HepG2 (cell line): ENCODE data around the gene C3orf22. TPM values are rescaled to one million over a fixed set of nuclear protein-coding genes. Genes with fewer than 3 reads are reported as not detected.

Experiments used
- ATAC-seq: fragments of 200-7000 bp; cut with Tn5 transposase; 3 replicates; pipeline ENCODE4 v1.9.1; 2020; ENCODE audit warnings: mild to moderate bottlenecking, moderate library complexity
- BruUV-seq: library from RNA; stranded (reverse); fragments of 400-500 nt; replicated peaks from 2 replicates; lab custom pipeline; 2021; lab: Mats Ljungman, UMichigan
- CTCF ChIA-PET: fragments of 300-600 bp; formaldehyde crosslinking; extraction: SDS; loops from one replicate; lab custom pipeline; 2021; ENCODE audit warnings: low total read pairs, inconsistent platforms, low intra/inter-chr PET ratio; lab: Yijun Ruan, JAX
- POLR2A ChIA-PET: fragments of 350-600 bp; sonication (Branson Sonifier 250); formaldehyde crosslinking; loops from one replicate; lab custom pipeline; 2020; ENCODE audit warnings: antibody characterized with exemption, inconsistent platforms; lab: Yijun Ruan, JAX
- DNase-seq: peaks from one replicate; pipeline ENCODE4 v3.0.0-alpha.2; 2015; ENCODE audit warnings: low spot score
- FAIRE-seq: peaks from 3 replicates; lab custom pipeline; 2011; peaks lifted over from hg19 to GRCh38; lab: Jason Lieb, UNC
- H2AFZ ChIP-seq: one replicate; pipeline ENCODE4 v1.6.1; 2011; ENCODE audit warnings: low read length, inconsistent platforms
- H3K27ac ChIP-seq: fragments of 300-600 bp; 3 replicates; pipeline ENCODE4 v1.8.0; 2011; ENCODE audit warnings: mixed run types, mild to moderate bottlenecking, mixed read lengths, low read length, inconsistent platforms; ENCODE audit not compliant: insufficient read depth; ENCODE audit errors: extremely low read length
- H3K27me3 ChIP-seq, 2 experiments: fragments of 200-600 bp in 1 of 2; 2 replicates in 1 of 2; 3 replicates in 1 of 2; pipeline versions ENCODE4 v1.6.0 to v1.8.0; 2011; ENCODE audit warnings: low read length in 2 of 2, mild to moderate bottlenecking in 2 of 2, moderate library complexity in 2 of 2, inconsistent platforms in 1 of 2; ENCODE audit not compliant: insufficient read depth in 2 of 2, control insufficient read depth in 1 of 2
- H3K36me3 ChIP-seq, 2 experiments: fragments of 200-600 bp in 1 of 2; replicated peaks in 1 of 2; 2 replicates in 1 of 2; 3 replicates in 1 of 2; pipeline versions ENCODE4 v1.5.1 to v1.8.0; 2011; ENCODE audit warnings: low read length in 2 of 2, inconsistent platforms in 1 of 2; ENCODE audit not compliant: insufficient read depth in 2 of 2, control insufficient read depth in 1 of 2
- H3K4me1 ChIP-seq: 2 replicates; pipeline ENCODE4 v1.5.1; 2012; ENCODE audit warnings: low read length, inconsistent platforms; ENCODE audit not compliant: insufficient read depth
- H3K4me2 ChIP-seq: 2 replicates; pipeline ENCODE4 v1.6.0; 2011; ENCODE audit warnings: low read depth, low read length, inconsistent platforms
- H3K4me3 ChIP-seq, 3 experiments: fragments of 200-600 bp in 1 of 3; sonication (generic), shearing (Covaris generic) in 1 of 3; replicated peaks in 1 of 3; 2 replicates each; pipeline ENCODE4 v1.5.1; 2011 to 2016; ENCODE audit warnings: low read length in 3 of 3, inconsistent platforms in 2 of 3, low read depth in 2 of 3, mild to moderate bottlenecking in 2 of 3, control low read depth in 1 of 3, mixed read lengths in 1 of 3; ENCODE audit not compliant: insufficient read depth in 1 of 3
- H3K79me2 ChIP-seq: one replicate; pipeline ENCODE4 v1.6.1; 2011; ENCODE audit warnings: low read length, inconsistent platforms; ENCODE audit not compliant: insufficient read depth
- H3K9ac ChIP-seq: 2 replicates; pipeline ENCODE4 v1.6.0; 2011; ENCODE audit warnings: mild to moderate bottlenecking, low read depth, low read length, inconsistent platforms; ENCODE audit not compliant: insufficient read depth
- H3K9me3 ChIP-seq: 2 replicates; pipeline ENCODE4 v1.5.1; 2012; ENCODE audit warnings: mild to moderate bottlenecking, low read length
- H4K20me1 ChIP-seq: 2 replicates; pipeline ENCODE4 v1.6.0; 2011; ENCODE audit warnings: inconsistent platforms, mild to moderate bottlenecking, low read length, moderate library complexity; ENCODE audit not compliant: insufficient read depth
- AGO2 ChIP-seq: fragments of 200-400 bp; formaldehyde crosslinking; optimal IDR thresholded peaks from 2 replicates; pipeline ENCODE3; 2017; ENCODE audit warnings: mild to moderate bottlenecking, low read depth, low read length, moderate library complexity
- AKAP8 ChIP-seq: sonication (generic); formaldehyde crosslinking; IDR thresholded peaks from 2 replicates; pipeline ENCODE4 v1.5.1; 2020; ENCODE audit warnings: mild to moderate bottlenecking, missing genetic modification reagents
- RAD21 ChIP-seq: fragments of 450-650 bp; formaldehyde crosslinking; IDR thresholded peaks from 2 replicates; pipeline ENCODE4 v1.5.0; 2020; ENCODE audit warnings: mild to moderate bottlenecking
- RXRB ChIP-seq: IDR thresholded peaks from 2 replicates; pipeline ENCODE4 v1.6.1; 2016; ENCODE audit warnings: borderline replicate concordance, missing genetic modification reagents, missing compliant biosample characterization
- STAG1 ChIP-seq: sonication (generic); formaldehyde crosslinking; IDR thresholded peaks from 2 replicates; pipeline ENCODE4 v1.4.0; 2020; ENCODE audit warnings: missing genetic modification reagents
- SYNCRIP ChIP-seq: fragments of 200-400 bp; formaldehyde crosslinking; IDR thresholded peaks from 2 replicates; pipeline ENCODE4 v1.6.1; 2018; ENCODE audit warnings: mild to moderate bottlenecking, low read depth, low read length; ENCODE audit not compliant: insufficient read depth
- TAF15 ChIP-seq: fragments of 200-400 bp; formaldehyde crosslinking; IDR thresholded peaks from one replicate; pipeline ENCODE4 v1.6.1; 2018; ENCODE audit warnings: mild to moderate bottlenecking, low read depth, low read length; ENCODE audit not compliant: poor library complexity, severe bottlenecking
- ZMYM4 ChIP-seq: sonication (generic); formaldehyde crosslinking; IDR thresholded peaks from 2 replicates; pipeline ENCODE4 v1.8.1; 2023; ENCODE audit warnings: mild to moderate bottlenecking, missing genetic modification reagents
- WGBS: methylation state at CpG from one replicate; pipeline ENCODE4 v1.1.6; 2017; ENCODE audit warnings: low lambda C conversion rate; 5-methylcytosine and 5-hydroxymethylcytosine counted together
- in situ Hi-C: cut with HindIII; loops from 2 replicates; pipeline ENCODE4 v1.10.0; 2017; ENCODE audit warnings: low pct_unique_long_range_greater_than_20kb; ENCODE audit not compliant: extremely low pct_ligation_motif_present
- intact Hi-C: fragments of 100-400 bp; cut with micrococcal nuclease; formaldehyde crosslinking; loops from one replicate; pipeline ENCODE4 v1.10.0; 2022; ENCODE audit not compliant: unreplicated experiment
- polyA plus RNA-seq, 8 experiments: library from polyadenylated mRNA; depleted of rRNA in 3 of 8; stranded (reverse) in 7 of 8; unstranded in 1 of 8; fragments of >200 nt; fragmentation: Illumina TruSeq in 4 of 8; extraction: Trizol in 4 of 8; gene quantifications; 2 replicates each; pipeline versions ENCODE4 v1.2.1 to v1.2.3, GENCODE V29; 2011 to 2016; ENCODE audit warnings: low read depth in 4 of 8, missing spikeins in 1 of 8, mixed read lengths in 1 of 8; ENCODE audit not compliant: insufficient read depth in 1 of 8
- total RNA-seq, 5 experiments: library from RNA; depleted of rRNA; stranded (reverse); fragments of >200 nt; fragmentation: Illumina TruSeq; extraction: Trizol; gene quantifications; 2 replicates each; pipeline ENCODE4 v1.2.3, GENCODE V29; 2016; ENCODE audit warnings: low read depth in 1 of 5
- TF ChIP-seq, protein P1 (sequence below): sonication (generic); formaldehyde crosslinking; IDR thresholded peaks from 2 replicates; pipeline ENCODE4 v1.5.0; 2020; ENCODE audit warnings: mild to moderate bottlenecking, missing genetic modification reagents, moderate library complexity
- TF ChIP-seq, protein P2 (sequence below): fragments of 450-650 bp; IDR thresholded peaks from 2 replicates; pipeline ENCODE4 v1.6.1; 2017; ENCODE audit warnings: mild to moderate bottlenecking

C3orf22 gene
- total and polyA plus RNA-seq, 2 of the 13 experiments (the other 11 are each of a cell fraction or from before 2014, with no cell fraction given), result not detected

DNA sequence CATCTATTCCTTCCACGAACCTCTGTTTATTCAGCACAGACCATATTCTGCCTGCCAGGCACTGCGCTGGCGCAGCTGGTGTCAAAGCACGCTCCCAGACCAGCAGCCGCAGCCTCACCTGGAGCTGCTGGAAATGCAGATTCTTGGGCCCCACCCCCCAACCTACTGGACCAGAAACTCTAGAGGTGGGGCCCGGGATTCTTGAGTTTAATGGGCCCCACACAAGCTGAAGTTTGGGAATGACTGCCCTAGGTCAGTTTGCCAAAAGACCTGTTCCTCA is 27.7 kb downstream of the C3orf22 start:
- POLR2A ChIA-PET, result interaction anchor here (4.7 kb wide), 1 partner anchor 13 kb away, joined by 53 read pairs; the partner anchor contains the start of gene UROC1
- peaks cover 6% of the 10 kb centered on the region for H3K79me2 ChIP-seq
- in situ Hi-C loops, result no loop called here
- no peak overlapping the region for H3K4me3 ChIP-seq
- no peak overlapping the region for H3K4me2 ChIP-seq
- intact Hi-C loops, result no loop called here
- CTCF ChIA-PET, result no interaction called here
- DNase-seq (no peak), FAIRE-seq (no peak), ATAC-seq (no peak)
- TF ChIP-seq AGO2 (peak; percentile 4), RAD21 (CRISPR knock-in tag) (no peak)
- no peak overlapping the region for H3K27ac ChIP-seq
- no peaks in the 10 kb centered on the region for H3K27me3 ChIP-seq
- no peak overlapping the region for H3K9ac ChIP-seq
- peaks cover 52% of the 10 kb centered on the region for H3K4me1 ChIP-seq
- H3K36me3 ChIP-seq, result peaks cover 0 to 1% of the 10 kb centered on the region in 2 experiments; a peak in 3 of 5 replicates
- WGBS, result 100% methylated on average over 1 of the region's 6 CpGs
- no TSS peak for BruUV-seq
- no peaks in the 10 kb centered on the region; the same call in 1 of the 2 replicates for H4K20me1 ChIP-seq
- no peaks in the 10 kb centered on the region for H3K9me3 ChIP-seq
- H2AFZ ChIP-seq, result no peak overlapping the region

DNA sequence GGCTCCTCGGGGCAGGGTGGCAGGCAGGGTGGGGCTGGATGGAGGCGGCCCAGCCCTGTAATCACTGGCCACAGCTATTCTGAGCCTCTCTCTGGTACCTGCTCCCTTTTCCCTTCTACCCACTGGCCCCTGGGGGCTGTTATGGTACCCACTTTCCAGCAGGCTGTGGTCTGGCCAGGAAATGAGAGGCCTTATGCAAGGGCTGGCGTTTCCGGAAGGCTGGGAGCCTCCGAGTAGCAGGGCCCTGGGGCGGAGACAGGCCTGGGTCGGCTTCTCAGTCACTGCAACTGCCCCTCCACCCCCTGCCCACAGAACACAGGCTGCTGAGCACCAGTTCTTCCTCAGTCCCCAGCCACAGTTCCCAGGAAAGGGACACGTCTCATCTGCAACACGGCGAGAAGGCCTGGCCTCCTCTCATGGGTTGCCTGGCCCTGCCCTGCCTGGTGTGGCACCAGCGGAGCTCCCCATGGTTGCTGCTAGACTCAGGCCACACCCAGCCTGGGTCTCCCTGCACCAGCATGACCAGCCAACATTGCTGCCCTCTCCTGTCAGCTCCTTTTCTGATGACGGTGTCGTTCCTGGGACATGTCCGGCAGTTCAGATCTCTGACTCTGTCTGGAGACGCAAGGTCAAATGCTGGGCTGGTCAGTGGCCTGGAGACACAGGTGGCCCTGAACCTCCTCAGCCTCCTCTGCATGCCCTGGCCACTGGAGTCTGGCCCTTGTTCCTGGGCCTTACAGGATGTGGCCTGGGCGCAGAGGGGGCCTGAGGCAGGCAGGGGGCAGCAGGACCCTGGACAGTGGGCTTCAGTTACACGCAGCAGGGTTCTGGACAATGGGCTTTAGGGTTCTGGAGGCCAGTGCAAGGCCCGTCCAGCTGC is 28.3 kb downstream of the C3orf22 start:
- intact Hi-C loops, result no loop called here
- Histone ChIP-seq H3K36me3 (peaks cover 0 to 1% of the 10 kb centered on the region in 2 experiments; a peak in 3 of 5 replicates), H3K27ac (peak overlapping the region; percentile 88), H3K27me3 (no peaks in the 10 kb centered on the region), H4K20me1 (no peaks in the 10 kb centered on the region; the same call in 1 of the 2 replicates), H3K9me3 (no peaks in the 10 kb centered on the region), H3K4me1 (peaks cover 58% of the 10 kb centered on the region), H3K79me2 (peaks cover 12% of the 10 kb centered on the region), H3K4me2 (no peak overlapping the region), H3K9ac (no peak overlapping the region), H3K4me3 (no peak overlapping the region), H2AFZ (no peak overlapping the region)
- POLR2A ChIA-PET, result interaction anchor here (4.7 kb wide), 1 partner anchor 12 kb away, joined by 53 read pairs; the partner anchor contains the start of gene UROC1
- no peak for DNase-seq
- CTCF ChIA-PET, result no interaction called here
- no peak for FAIRE-seq
- ATAC-seq, result no peak
- in situ Hi-C loops, result no loop called here
- BruUV-seq, result no TSS peak
- 83% methylated on average over 7 of the region's 18 CpGs for WGBS
- no peak for TF ChIP-seq TAF15
- TF ChIP-seq, protein P1, sequence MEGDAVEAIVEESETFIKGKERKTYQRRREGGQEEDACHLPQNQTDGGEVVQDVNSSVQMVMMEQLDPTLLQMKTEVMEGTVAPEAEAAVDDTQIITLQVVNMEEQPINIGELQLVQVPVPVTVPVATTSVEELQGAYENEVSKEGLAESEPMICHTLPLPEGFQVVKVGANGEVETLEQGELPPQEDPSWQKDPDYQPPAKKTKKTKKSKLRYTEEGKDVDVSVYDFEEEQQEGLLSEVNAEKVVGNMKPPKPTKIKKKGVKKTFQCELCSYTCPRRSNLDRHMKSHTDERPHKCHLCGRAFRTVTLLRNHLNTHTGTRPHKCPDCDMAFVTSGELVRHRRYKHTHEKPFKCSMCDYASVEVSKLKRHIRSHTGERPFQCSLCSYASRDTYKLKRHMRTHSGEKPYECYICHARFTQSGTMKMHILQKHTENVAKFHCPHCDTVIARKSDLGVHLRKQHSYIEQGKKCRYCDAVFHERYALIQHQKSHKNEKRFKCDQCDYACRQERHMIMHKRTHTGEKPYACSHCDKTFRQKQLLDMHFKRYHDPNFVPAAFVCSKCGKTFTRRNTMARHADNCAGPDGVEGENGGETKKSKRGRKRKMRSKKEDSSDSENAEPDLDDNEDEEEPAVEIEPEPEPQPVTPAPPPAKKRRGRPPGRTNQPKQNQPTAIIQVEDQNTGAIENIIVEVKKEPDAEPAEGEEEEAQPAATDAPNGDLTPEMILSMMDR (CRISPR knock-in tag), result peak; percentile 41
- peak; percentile 34; the same call in 1 of the 2 replicates for TF ChIP-seq AKAP8 (CRISPR knock-in tag)
- no peak for TF ChIP-seq SYNCRIP
- TF ChIP-seq STAG1 (CRISPR knock-in tag), result 0 out of 2 replicates have a peak, but pooled peaks have one; percentile 5
- no peak for TF ChIP-seq RXRB (CRISPR knock-in tag)
- TF ChIP-seq, protein P2, sequence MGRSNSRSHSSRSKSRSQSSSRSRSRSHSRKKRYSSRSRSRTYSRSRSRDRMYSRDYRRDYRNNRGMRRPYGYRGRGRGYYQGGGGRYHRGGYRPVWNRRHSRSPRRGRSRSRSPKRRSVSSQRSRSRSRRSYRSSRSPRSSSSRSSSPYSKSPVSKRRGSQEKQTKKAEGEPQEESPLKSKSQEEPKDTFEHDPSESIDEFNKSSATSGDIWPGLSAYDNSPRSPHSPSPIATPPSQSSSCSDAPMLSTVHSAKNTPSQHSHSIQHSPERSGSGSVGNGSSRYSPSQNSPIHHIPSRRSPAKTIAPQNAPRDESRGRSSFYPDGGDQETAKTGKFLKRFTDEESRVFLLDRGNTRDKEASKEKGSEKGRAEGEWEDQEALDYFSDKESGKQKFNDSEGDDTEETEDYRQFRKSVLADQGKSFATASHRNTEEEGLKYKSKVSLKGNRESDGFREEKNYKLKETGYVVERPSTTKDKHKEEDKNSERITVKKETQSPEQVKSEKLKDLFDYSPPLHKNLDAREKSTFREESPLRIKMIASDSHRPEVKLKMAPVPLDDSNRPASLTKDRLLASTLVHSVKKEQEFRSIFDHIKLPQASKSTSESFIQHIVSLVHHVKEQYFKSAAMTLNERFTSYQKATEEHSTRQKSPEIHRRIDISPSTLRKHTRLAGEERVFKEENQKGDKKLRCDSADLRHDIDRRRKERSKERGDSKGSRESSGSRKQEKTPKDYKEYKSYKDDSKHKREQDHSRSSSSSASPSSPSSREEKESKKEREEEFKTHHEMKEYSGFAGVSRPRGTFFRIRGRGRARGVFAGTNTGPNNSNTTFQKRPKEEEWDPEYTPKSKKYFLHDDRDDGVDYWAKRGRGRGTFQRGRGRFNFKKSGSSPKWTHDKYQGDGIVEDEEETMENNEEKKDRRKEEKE, result no peak
- peak; percentile 68 for TF ChIP-seq AGO2
- 0 out of 2 replicates have a peak, but pooled peaks have one; percentile 25 for TF ChIP-seq ZMYM4
